C4-2B (cell line): ENCODE data around the gene SNRNP35.
"Not testable (repeated sequence)": the region's sequence is repeated elsewhere in the genome, so short reads cannot be mapped to it uniquely, and the experiment has no call there.

Experiments used
- CTCF ChIP-seq: fragments of 450-650 bp; conservative IDR thresholded peaks from 2 replicates; pipeline ENCODE4 v1.5.1; 2017; ENCODE audit warnings: mild to moderate bottlenecking
- ZFX ChIP-seq: fragments of 450-650 bp; IDR thresholded peaks from 2 replicates; pipeline ENCODE4 v1.6.1; 2017

GRCh38 chr12:123463174-123463573, 5.2 kb downstream of the SNRNP35 start:
- TF ChIP-seq CTCF, ZFX: not testable (repeated sequence)
